GM23248 (cell line): ENCODE measurements around the gene SMYD3. TPM values are rescaled to one million over a fixed set of nuclear protein-coding genes. Genes with fewer than 3 reads are reported as not detected.

ENCODE experiments used
- DNase-seq: peaks from one replicate; pipeline ENCODE4 v3.0.0-alpha.2; 2015
- H2AFZ ChIP-seq: fragments of 200-600 bp; sonication (generic); 2 replicates; pipeline ENCODE4 v1.6.1; 2016; ENCODE audit warnings: antibody characterized with exemption
- H3F3A ChIP-seq: fragments of 200-600 bp; sonication (generic); 2 replicates; pipeline ENCODE4 v1.6.1; 2016; ENCODE audit warnings: mild to moderate bottlenecking, antibody characterized with exemption, mixed run types; ENCODE audit not compliant: insufficient read depth
- H3K27ac ChIP-seq: fragments of 200-600 bp; sonication (generic); 2 replicates; pipeline ENCODE4 v1.5.1; 2016; ENCODE audit warnings: mild to moderate bottlenecking
- H3K27me3 ChIP-seq: fragments of 200-600 bp; sonication (generic); replicated peaks from 2 replicates; pipeline ENCODE4 v1.6.1; 2016; ENCODE audit warnings: mild to moderate bottlenecking; ENCODE audit not compliant: insufficient read depth
- H3K36me3 ChIP-seq: fragments of 200-600 bp; sonication (generic); 2 replicates; pipeline ENCODE4 v1.6.1; 2016; ENCODE audit warnings: low read depth, mild to moderate bottlenecking
- H3K4me1 ChIP-seq: fragments of 200-600 bp; sonication (generic); 2 replicates; pipeline ENCODE4 v1.6.1; 2016; ENCODE audit warnings: mild to moderate bottlenecking; ENCODE audit not compliant: insufficient read depth
- H3K4me2 ChIP-seq: fragments of 200-600 bp; sonication (generic); one replicate; pipeline ENCODE4 v1.6.1; 2016; ENCODE audit warnings: mild to moderate bottlenecking; ENCODE audit not compliant: unreplicated experiment
- H3K4me3 ChIP-seq: fragments of 200-600 bp; sonication (generic); 2 replicates; pipeline ENCODE4 v1.5.1; 2016; ENCODE audit warnings: mild to moderate bottlenecking
- H3K79me2 ChIP-seq: fragments of 200-600 bp; sonication (generic); 2 replicates; pipeline ENCODE4 v1.6.1; 2016; ENCODE audit warnings: mild to moderate bottlenecking; ENCODE audit not compliant: insufficient read depth
- H3K9ac ChIP-seq: fragments of 200-600 bp; sonication (generic); 2 replicates; pipeline ENCODE4 v1.6.1; 2016; ENCODE audit warnings: mild to moderate bottlenecking
- H3K9me2 ChIP-seq: fragments of 200-600 bp; sonication (generic); 2 replicates; pipeline ENCODE4 v1.6.1; 2016; ENCODE audit warnings: mixed run types, mild to moderate bottlenecking, moderate library complexity; ENCODE audit not compliant: insufficient read depth
- H3K9me3 ChIP-seq: fragments of 200-600 bp; sonication (generic); one replicate; pipeline ENCODE4 v1.6.1; 2017; ENCODE audit warnings: low read depth
- H4K20me1 ChIP-seq: fragments of 200-600 bp; sonication (generic); 2 replicates; pipeline ENCODE4 v1.6.0; 2016; ENCODE audit not compliant: insufficient read depth
- EZH2 ChIP-seq: fragments of 200-600 bp; sonication (generic); IDR thresholded peaks from 2 replicates; pipeline ENCODE4 v1.6.1; 2018; ENCODE audit warnings: antibody characterized with exemption, mild to moderate bottlenecking; ENCODE audit not compliant: insufficient read depth, poor library complexity, severe bottlenecking
- EZH2phosphoT487 ChIP-seq: fragments of 200-600 bp; sonication (generic); IDR thresholded peaks from 2 replicates; pipeline ENCODE4 v1.6.1; 2018; ENCODE audit warnings: antibody characterized with exemption, moderate library complexity, mild to moderate bottlenecking, low read depth; ENCODE audit not compliant: insufficient read depth
- WGBS, 2 experiments: methylation state at CpG; one replicate each; pipeline ENCODE4 v1.1.6; 2015 to 2017; ENCODE audit warnings: low lambda C conversion rate in 2 of 2, low coverage in 1 of 2; ENCODE audit errors: missing lambda C conversion rate in 2 of 2; 5-methylcytosine and 5-hydroxymethylcytosine counted together
- in situ Hi-C: fragments of 300-500 bp; cut with MboI; formaldehyde crosslinking; loops from 2 replicates; pipeline ENCODE4 v1.15.0; 2020
- polyA plus RNA-seq: library from polyadenylated mRNA; unstranded; fragments of >200 nt; fragmentation: Nextera tagmentation; extraction: Ambion mirVana; gene quantifications from 2 replicates; pipeline ENCODE4 v1.2.1, GENCODE V29; 2016
- total RNA-seq: library from RNA; depleted of rRNA; stranded (reverse); fragments of >200 nt; shearing (Covaris generic); gene quantifications from 2 replicates; pipeline ENCODE4 v1.2.3, GENCODE V29; 2014

The SMYD3 gene
- total and polyA plus RNA-seq, 2 experiments from 2014 or later = 32.1 to 44.8 TPM

GRCh38 chr1:246306415-246307037 is 200.6 kb downstream of the SMYD3 start:
- Histone ChIP-seq H3K27me3 (no peaks in the 10 kb centered on the region), H3K9me2 (no peaks in the 10 kb centered on the region), H2AFZ (0 out of 2 replicates have a peak overlapping the region, but pooled peaks have one; percentile 8), H3F3A (peaks cover 9% of the 10 kb centered on the region; the same call in 1 of the 2 replicates), H4K20me1 (no peaks in the 10 kb centered on the region), H3K4me1 (peaks cover 16% of the 10 kb centered on the region), H3K36me3 (no peaks in the 10 kb centered on the region), H3K4me3 (no peak overlapping the region), H3K27ac (no peak overlapping the region), H3K9me3 (no peaks in the 10 kb centered on the region), H3K4me2 (no peak overlapping the region), H3K79me2 (no peaks in the 10 kb centered on the region), H3K9ac (no peak overlapping the region)
- TF ChIP-seq EZH2phosphoT487 = no peak
- DNase-seq = peak; percentile 22
- 74 to 79% methylated on average over 3 of the region's 3 CpGs for WGBS, 2 experiments
- in situ Hi-C loops = no loop called here

- WGBS, 2 experiments = 98 to 99% methylated on average over 5 of the region's 5 CpGs
- in situ Hi-C loops = no loop called here
- no peak for DNase-seq
- Histone ChIP-seq H3K36me3 (no peaks in the 10 kb centered on the region), H3K27ac (no peak overlapping the region), H3K27me3 (no peaks in the 10 kb centered on the region), H4K20me1 (no peaks in the 10 kb centered on the region), H3K9me3 (no peaks in the 10 kb centered on the region), H3K9ac (no peak overlapping the region), H3K4me3 (no peak overlapping the region), H3K4me2 (no peak overlapping the region), H3K4me1 (peaks cover 25% of the 10 kb centered on the region), H3K9me2 (no peaks in the 10 kb centered on the region), H2AFZ (no peak overlapping the region), H3K79me2 (no peaks in the 10 kb centered on the region), H3F3A (peaks cover 16% of the 10 kb centered on the region; the same call in 1 of the 2 replicates)
- TF ChIP-seq EZH2phosphoT487 (no peak), EZH2 (no peak)
Measured at GRCh38 chr1:246304484-246305259, 202.4 kb downstream of the SMYD3 start.

GRCh38 chr1:246302711-246303317 is 204.3 kb downstream of the SMYD3 start:
- Histone ChIP-seq H3K9me3 (no peaks in the 10 kb centered on the region), H2AFZ (peak overlapping the region; percentile 43), H3K4me2 (peak overlapping the region; percentile 41), H4K20me1 (no peaks in the 10 kb centered on the region), H3K27ac (peak overlapping the region; percentile 53), H3K4me3 (no peak overlapping the region; the same call in 1 of the 2 replicates), H3K4me1 (peaks cover 25% of the 10 kb centered on the region), H3K36me3 (no peaks in the 10 kb centered on the region), H3F3A (peaks cover 16% of the 10 kb centered on the region; the same call in 1 of the 2 replicates), H3K9me2 (no peaks in the 10 kb centered on the region), H3K9ac (no peak overlapping the region), H3K79me2 (no peaks in the 10 kb centered on the region), H3K27me3 (no peaks in the 10 kb centered on the region)
- DNase-seq = peak; percentile 56
- WGBS, 2 experiments = 91% methylated on average over 2 of the region's 2 CpGs
- in situ Hi-C loops = no loop called here
- TF ChIP-seq EZH2phosphoT487 (no peak), EZH2 (no peak)

- in situ Hi-C loops = no loop called here
- 18 to 44% methylated on average over 1 of the region's 1 CpG for WGBS, 2 experiments
- no peaks in the 10 kb centered on the region for H3K79me2 ChIP-seq
- peak overlapping the region; percentile 43 for H2AFZ ChIP-seq
- H3K4me3 ChIP-seq = no peak overlapping the region; the same call in 1 of the 2 replicates
- peak overlapping the region; percentile 41 for H3K4me2 ChIP-seq
- no peaks in the 10 kb centered on the region for H3K9me2 ChIP-seq
- no peak overlapping the region for H3K9ac ChIP-seq
- H3K27ac ChIP-seq = peak overlapping the region; percentile 53
- no peaks in the 10 kb centered on the region for H4K20me1 ChIP-seq
- H3F3A ChIP-seq = peaks cover 16% of the 10 kb centered on the region; the same call in 1 of the 2 replicates
- DNase-seq = peak; percentile 46
- H3K36me3 ChIP-seq = no peaks in the 10 kb centered on the region
- peaks cover 30% of the 10 kb centered on the region for H3K4me1 ChIP-seq
- H3K9me3 ChIP-seq = no peaks in the 10 kb centered on the region
- no peaks in the 10 kb centered on the region for H3K27me3 ChIP-seq
- TF ChIP-seq EZH2phosphoT487 (no peak), EZH2 (no peak)
Measured at GRCh38 chr1:246302251-246302625, 204.8 kb downstream of the SMYD3 start.
